Activated B cell treated with CpG ODN at 0.5 μM for 24 hours (primary cell): ENCODE data around the gene TRIM38. TPM values are rescaled to one million over a fixed set of nuclear protein-coding genes. Genes with fewer than 3 reads are reported as not detected.
"Not testable (repeated sequence)": the region's sequence is repeated elsewhere in the genome, so short reads cannot be mapped to it uniquely, and the experiment has no call there.

Source experiments
- ATAC-seq: fragments of 200-7000 bp; cut with Tn5 transposase; one replicate; pipeline ENCODE4 v1.10.0; 2021; ENCODE audit warnings: low read depth, mild to moderate bottlenecking, moderate library complexity
- CTCF ChIA-PET: fragments of 350-600 bp; sonication (Branson Sonifier 250); formaldehyde crosslinking; loops from one replicate; lab custom pipeline; 2021; ENCODE audit warnings: antibody characterized with exemption; lab: Charles Lee
- POLR2A ChIA-PET: fragments of 350-600 bp; sonication (Branson Sonifier 250); formaldehyde crosslinking; loops from one replicate; lab custom pipeline; 2021; ENCODE audit warnings: antibody characterized with exemption; lab: Charles Lee
- DNase-seq: peaks from one replicate; pipeline ENCODE4 v3.0.0; 2022
- H3K27ac Mint-ChIP-seq: one replicate; pipeline ENCODE4 v1.8.0; 2020; ENCODE audit warnings: mixed read lengths
- H3K27me3 Mint-ChIP-seq: one replicate; pipeline ENCODE4 v1.8.0; 2021; ENCODE audit warnings: mixed read lengths
- H3K36me3 Mint-ChIP-seq: one replicate; pipeline ENCODE4 v1.8.0; 2021; ENCODE audit warnings: low read depth, mixed read lengths
- H3K4me1 Mint-ChIP-seq: one replicate; pipeline ENCODE4 v1.8.0; 2021; ENCODE audit warnings: mixed read lengths
- H3K4me3 Mint-ChIP-seq: one replicate; pipeline ENCODE4 v1.8.0; 2020; ENCODE audit warnings: mild to moderate bottlenecking, mixed read lengths
- H3K9me3 Mint-ChIP-seq: one replicate; pipeline ENCODE4 v1.8.0; 2020; ENCODE audit warnings: mixed read lengths
- CTCF ChIP-seq: fragments of 200-600 bp; IDR thresholded peaks from one replicate; pipeline ENCODE4 v1.8.0; 2022; ENCODE audit warnings: antibody characterized with exemption, mild to moderate bottlenecking
- intact Hi-C: fragments of 100-400 bp; cut with micrococcal nuclease; formaldehyde crosslinking; loops from one replicate; pipeline ENCODE4 v1.15.1; 2024
- total RNA-seq: library from RNA; stranded (reverse); gene quantifications from 2 replicates; pipeline ENCODE4 v1.2.3, GENCODE V29; 2022

The TRIM38 gene
- total RNA-seq, 1 donor from 2014 or later, result 36.8 TPM

DNA sequence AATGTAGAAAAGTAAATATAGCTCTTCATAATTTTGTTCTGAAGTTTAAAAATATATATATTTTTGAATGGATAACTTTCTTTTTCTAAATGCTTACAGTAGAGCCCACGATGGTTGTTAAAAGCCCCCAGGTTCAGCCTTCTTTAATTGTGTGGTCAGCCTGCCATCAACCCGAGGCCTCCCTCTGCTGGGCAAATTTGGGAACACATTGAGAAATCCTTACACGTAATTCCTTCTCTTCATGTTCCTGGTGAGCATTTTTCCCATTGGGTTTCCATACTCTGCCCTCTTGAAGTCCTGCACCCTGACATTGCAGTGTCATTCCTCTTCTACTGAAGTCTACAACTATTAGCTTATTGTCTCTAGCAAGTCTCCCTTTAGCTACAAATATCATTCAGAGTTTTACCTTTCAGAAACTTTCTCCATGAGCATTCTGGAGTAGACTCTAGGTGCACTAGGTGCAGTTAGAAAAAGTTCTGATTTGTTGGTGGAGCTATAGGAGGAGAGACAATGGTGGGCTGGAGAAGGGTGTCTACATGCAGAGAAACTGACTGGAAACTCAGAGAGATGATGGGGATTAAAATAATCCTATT, 40.6 kb downstream of the TRIM38 start:
- CTCF ChIA-PET, result interaction anchor here (0.6 to 5.5 kb wide), 23 partner anchors 11 to 779 kb away, joined by 3 to 59 read pairs (median 4); partner anchors contain the start of gene TRIM38
- Mint-ChIP-seq H3K9me3 (no peaks in the 10 kb centered on the region), H3K4me1 (no peaks in the 10 kb centered on the region), H3K36me3 (peaks cover 10% of the 10 kb centered on the region), H3K27me3 (no peaks in the 10 kb centered on the region), H3K4me3 (no peak overlapping the region), H3K27ac (no peak overlapping the region)
- DNase-seq (no peak), ATAC-seq (peak; percentile 49)
- TF ChIP-seq CTCF, result peak; percentile 39
- POLR2A ChIA-PET, result interaction anchor here (1.2 to 5.8 kb wide), 5 partner anchors 8 to 23 kb away, joined by 4 to 34 read pairs (median 8); a partner anchor contains a TSS
- intact Hi-C loops, result loop anchor here (1.0 to 2.0 kb wide), 5 partner anchors 11 to 778 kb away; a partner anchor contains a TSS

GRCh38 chr6:26006086-26006939, 43.7 kb downstream of the TRIM38 start:
- TF ChIP-seq CTCF, result no peak
- Mint-ChIP-seq H3K4me1 (no peaks in the 10 kb centered on the region), H3K27me3 (no peaks in the 10 kb centered on the region), H3K36me3 (no peaks in the 10 kb centered on the region), H3K4me3 (no peak overlapping the region), H3K27ac (no peak overlapping the region), H3K9me3 (no peaks in the 10 kb centered on the region)
- POLR2A ChIA-PET, result interaction anchor here (0.5 to 1.4 kb wide), 5 partner anchors 14 to 45 kb away, joined by 3 to 4 read pairs (median 3); a partner anchor contains a TSS
- no peak for ATAC-seq
- CTCF ChIA-PET, result interaction anchor here (0.7 to 2.0 kb wide), 5 partner anchors 11 to 219 kb away, joined by 3 to 6 read pairs (median 3); a partner anchor contains a TSS
- no peak for DNase-seq
- intact Hi-C loops, result no loop called here

DNA sequence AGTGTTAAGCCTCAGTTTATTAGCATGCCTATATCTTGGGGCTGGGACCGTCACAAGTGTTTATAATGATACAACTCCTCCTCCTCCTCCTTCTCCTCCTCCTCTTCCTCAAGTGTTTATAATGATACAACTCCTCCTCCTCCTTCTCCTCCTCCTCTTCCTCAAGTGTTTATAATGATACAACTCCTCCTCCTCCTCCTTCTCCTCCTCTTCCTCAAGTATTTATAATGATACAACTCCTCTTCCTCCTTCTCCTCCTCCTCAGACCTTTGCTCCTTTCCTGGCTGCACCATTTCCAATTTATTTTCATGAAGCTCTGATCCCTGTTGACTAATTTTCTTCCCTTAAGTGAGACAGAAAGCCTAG, 44.3 kb downstream of the TRIM38 start:
- ATAC-seq, DNase-seq, H3K4me1 Mint-ChIP-seq, intact Hi-C loops, H3K36me3 Mint-ChIP-seq, H3K9me3 Mint-ChIP-seq, H3K27me3 Mint-ChIP-seq, H3K27ac Mint-ChIP-seq, H3K4me3 Mint-ChIP-seq: not testable (repeated sequence)
- CTCF ChIA-PET, result interaction anchor here (0.7 to 2.0 kb wide), 3 partner anchors 11 to 218 kb away, joined by 3 to 6 read pairs (median 4); a partner anchor contains a TSS
- POLR2A ChIA-PET, result interaction anchor here (0.5 to 1.4 kb wide), 4 partner anchors 13 to 1884 kb away, joined by 3 to 8 read pairs (median 4); a partner anchor contains a TSS

GRCh38 chr6:26008470-26008869, 45.9 kb downstream of the TRIM38 start:
- Mint-ChIP-seq H3K4me3 (no peak overlapping the region), H3K27ac (no peak overlapping the region)
- no peak for ATAC-seq

More at GRCh38 chr6:26008470-26008869, 45.9 kb downstream of the TRIM38 start:
- POLR2A ChIA-PET, result interaction anchor here (1.6 kb wide), 1 partner anchor 9 kb away, joined by 4 read pairs; a partner anchor contains a TSS
- no peaks in the 10 kb centered on the region for H3K4me1 Mint-ChIP-seq
- CTCF ChIA-PET, result no interaction called here
- DNase-seq, result no peak
- H3K9me3 Mint-ChIP-seq, result no peaks in the 10 kb centered on the region
- H3K27me3 Mint-ChIP-seq, result no peaks in the 10 kb centered on the region
- no peak for TF ChIP-seq CTCF
- intact Hi-C loops, result no loop called here
- H3K36me3 Mint-ChIP-seq, result no peaks in the 10 kb centered on the region
